ENCODE results near the gene NUDT16L1.

GRCh38 chr16:4697848-4698291 lies 4.5 kb downstream of the NUDT16L1 start:
- TF ChIP-seq CTCF (IDR thresholded peaks at IDR 0.05) (no peak), POLR2A (IDR thresholded peaks at IDR 0.05) (no peak)

All from uterus (tissue), 2 donors.